Testis (tissue), 2 donors: ENCODE results near the gene HECW1.

Source experiments
- POLR2A ChIP-seq: fragments of 450-650 bp; IDR thresholded peaks from one replicate; pipeline ENCODE4 v1.6.1; 2017; ENCODE audit warnings: antibody characterized with exemption, mild to moderate bottlenecking, moderate library complexity
- TF ChIP-seq, protein P1 (sequence below), 3 experiments: fragments of 450-650 bp in 2 of 3; fragments of 200-600 bp in 1 of 3; sonication (generic) in 1 of 3; IDR thresholded peaks; one replicate each; pipeline ENCODE4 v1.5.1; 2016 to 2019; ENCODE audit warnings: antibody characterized with exemption in 3 of 3, mild to moderate bottlenecking in 2 of 3, moderate library complexity in 1 of 3

DNA sequence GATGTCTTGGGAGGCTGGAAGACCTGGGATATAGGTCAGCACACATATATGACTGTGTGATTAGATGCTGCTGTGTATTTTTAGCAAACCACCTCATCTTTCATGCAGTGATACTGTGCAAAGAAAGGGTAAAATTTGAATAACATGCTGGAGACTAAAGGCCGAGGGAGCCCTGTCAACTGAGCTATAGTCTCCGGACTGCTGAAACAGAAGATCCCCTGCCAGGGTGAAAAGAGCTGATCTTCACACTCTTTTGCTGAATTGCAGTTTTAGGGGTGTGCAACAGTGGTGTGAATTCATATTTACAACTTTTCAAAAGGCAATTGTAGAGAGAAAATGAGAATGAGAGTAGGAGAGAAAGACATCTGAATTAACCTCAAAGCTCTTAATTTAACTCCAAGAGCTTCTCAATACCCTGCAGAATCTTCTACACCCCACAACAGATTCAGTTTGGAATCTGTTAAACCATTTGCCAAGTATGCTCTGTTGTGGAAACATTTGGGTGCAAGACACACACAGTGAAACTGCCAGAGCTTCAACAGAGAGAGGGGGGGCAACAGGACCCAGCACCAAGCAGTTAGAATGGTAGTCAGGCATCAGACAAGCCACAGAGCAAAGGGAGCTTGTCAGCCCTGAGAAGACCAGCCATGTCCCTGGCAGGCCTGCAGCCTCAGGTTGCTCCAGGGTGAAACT lies 280.3 kb downstream of the HECW1 start:
- TF ChIP-seq, protein P1, sequence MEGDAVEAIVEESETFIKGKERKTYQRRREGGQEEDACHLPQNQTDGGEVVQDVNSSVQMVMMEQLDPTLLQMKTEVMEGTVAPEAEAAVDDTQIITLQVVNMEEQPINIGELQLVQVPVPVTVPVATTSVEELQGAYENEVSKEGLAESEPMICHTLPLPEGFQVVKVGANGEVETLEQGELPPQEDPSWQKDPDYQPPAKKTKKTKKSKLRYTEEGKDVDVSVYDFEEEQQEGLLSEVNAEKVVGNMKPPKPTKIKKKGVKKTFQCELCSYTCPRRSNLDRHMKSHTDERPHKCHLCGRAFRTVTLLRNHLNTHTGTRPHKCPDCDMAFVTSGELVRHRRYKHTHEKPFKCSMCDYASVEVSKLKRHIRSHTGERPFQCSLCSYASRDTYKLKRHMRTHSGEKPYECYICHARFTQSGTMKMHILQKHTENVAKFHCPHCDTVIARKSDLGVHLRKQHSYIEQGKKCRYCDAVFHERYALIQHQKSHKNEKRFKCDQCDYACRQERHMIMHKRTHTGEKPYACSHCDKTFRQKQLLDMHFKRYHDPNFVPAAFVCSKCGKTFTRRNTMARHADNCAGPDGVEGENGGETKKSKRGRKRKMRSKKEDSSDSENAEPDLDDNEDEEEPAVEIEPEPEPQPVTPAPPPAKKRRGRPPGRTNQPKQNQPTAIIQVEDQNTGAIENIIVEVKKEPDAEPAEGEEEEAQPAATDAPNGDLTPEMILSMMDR (IDR thresholded peaks at IDR 0.05), result no peak
- TF ChIP-seq POLR2A, result no peak
